ENCODE results near the gene TOB2.

DNA sequence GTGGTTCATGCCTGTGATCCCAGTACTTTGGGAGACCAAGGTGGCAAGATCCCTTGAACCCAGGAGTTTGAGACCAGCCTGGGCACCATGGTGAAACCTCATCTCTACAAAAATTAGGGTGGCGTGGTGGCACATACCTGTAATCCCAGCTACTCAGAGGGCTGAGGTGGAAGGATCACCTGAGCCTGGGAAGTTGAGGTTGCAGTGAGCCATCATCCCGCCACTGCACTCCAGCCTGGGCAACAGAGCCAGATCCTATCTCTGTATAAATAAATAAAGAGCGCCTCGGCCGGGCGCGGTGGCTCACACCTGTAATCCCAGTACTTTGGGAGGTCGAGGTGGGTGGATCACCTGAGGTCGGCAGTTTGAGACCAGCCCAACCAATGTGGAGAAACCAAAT, 27.9 kb downstream of the TOB2 start:
- TF ChIP-seq POLR2A (IDR thresholded peaks at IDR 0.05) (no peak), CTCF (IDR thresholded peaks at IDR 0.05) (no peak), EP300 (IDR thresholded peaks at IDR 0.05) (no peak)
